ENCODE results near the gene TUBA4A. TPM values are rescaled to one million over a fixed set of nuclear protein-coding genes. Genes with fewer than 3 reads are reported as not detected.

The TUBA4A gene
- total RNA-seq, 1 experiment from 2014 or later, result 40.8 TPM

GRCh38 chr2:219285373-219285735 lies 31.6 kb upstream of the TUBA4A start:
- Mint-ChIP-seq H3K4me1 (peaks cover 11% of the 10 kb centered on the region), H3K27ac (no peak overlapping the region), H3K36me3 (peaks cover 8% of the 10 kb centered on the region; the same call in 1 of the 2 replicates), H3K27me3 (ENCODE audit: low read depth) (no peaks in the 10 kb centered on the region), H3K9me3 (no peaks in the 10 kb centered on the region), H3K4me3 (no peak overlapping the region)
- CTCF ChIA-PET, result interaction anchor here (1.3 to 3.4 kb wide), 5 partner anchors 8 to 131 kb away, joined by 4 to 62 read pairs (median 7); no protein-coding TSS in a partner anchor
- POLR2A ChIA-PET, result interaction anchor here (1.2 to 2.1 kb wide), 2 partner anchors 10 to 40 kb away, joined by 3 to 5 read pairs; partner anchors contain the start of genes GLB1L and STK16
- no peak for ATAC-seq
- TF ChIP-seq TEAD4 (CRISPR knock-in tag; IDR thresholded peaks at IDR 0.05) (no peak), USF1 (CRISPR knock-in tag; IDR thresholded peaks at IDR 0.05) (no peak)
- TF ChIP-seq, protein P1, sequence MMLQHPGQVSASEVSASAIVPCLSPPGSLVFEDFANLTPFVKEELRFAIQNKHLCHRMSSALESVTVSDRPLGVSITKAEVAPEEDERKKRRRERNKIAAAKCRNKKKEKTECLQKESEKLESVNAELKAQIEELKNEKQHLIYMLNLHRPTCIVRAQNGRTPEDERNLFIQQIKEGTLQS (CRISPR knock-in tag; conservative IDR thresholded peaks at IDR 0.05), result no peak
- no peak for DNase-seq (ENCODE audit: low spot score)

GRCh38 chr2:219284501-219285372 lies 31.0 kb upstream of the TUBA4A start:
- ChIA-PET CTCF (interaction anchor here (1.6 to 3.4 kb wide), 2 partner anchors 10 to 16 kb away, joined by 6 to 62 read pairs; no protein-coding TSS in a partner anchor), POLR2A (no interaction called here)
- no peak for DNase-seq (ENCODE audit: low spot score)
- H3K4me3 Mint-ChIP-seq, result no peak overlapping the region
- H3K27ac Mint-ChIP-seq, result no peak overlapping the region
- H3K9me3 Mint-ChIP-seq, result no peaks in the 10 kb centered on the region
- H3K36me3 Mint-ChIP-seq, result peaks cover 8% of the 10 kb centered on the region; the same call in 1 of the 2 replicates
- H3K4me1 Mint-ChIP-seq, result peaks cover 12% of the 10 kb centered on the region
- H3K27me3 Mint-ChIP-seq (ENCODE audit: low read depth), result no peaks in the 10 kb centered on the region
- no peak for ATAC-seq
- TF ChIP-seq KAT7 (CRISPR knock-in tag; IDR thresholded peaks at IDR 0.05; ENCODE audit: borderline replicate concordance) (no peak), HMGXB4 (CRISPR knock-in tag; IDR thresholded peaks at IDR 0.05) (no peak), ZNF396 (CRISPR knock-in tag; IDR thresholded peaks at IDR 0.05; ENCODE audit: borderline replicate concordance) (no peak), ZNF138 (CRISPR knock-in tag; conservative IDR thresholded peaks at IDR 0.05) (no peak), NFYB (CRISPR knock-in tag; conservative IDR thresholded peaks at IDR 0.05; ENCODE audit: low read depth) (no peak), JUN (CRISPR knock-in tag; IDR thresholded peaks at IDR 0.05) (no peak), NR2C2 (CRISPR knock-in tag; IDR thresholded peaks at IDR 0.05) (no peak), MXD4 (CRISPR knock-in tag; IDR thresholded peaks at IDR 0.05; ENCODE audit: borderline replicate concordance) (no peak), SMAD3 (CRISPR knock-in tag; IDR thresholded peaks at IDR 0.05; ENCODE audit: borderline replicate concordance) (no peak), PRRX2 (CRISPR knock-in tag; IDR thresholded peaks at IDR 0.05) (no peak), CREM (CRISPR knock-in tag; IDR thresholded peaks at IDR 0.05) (no peak), SOX15 (CRISPR knock-in tag; IDR thresholded peaks at IDR 0.05) (no peak)
- TF ChIP-seq, protein P2, sequence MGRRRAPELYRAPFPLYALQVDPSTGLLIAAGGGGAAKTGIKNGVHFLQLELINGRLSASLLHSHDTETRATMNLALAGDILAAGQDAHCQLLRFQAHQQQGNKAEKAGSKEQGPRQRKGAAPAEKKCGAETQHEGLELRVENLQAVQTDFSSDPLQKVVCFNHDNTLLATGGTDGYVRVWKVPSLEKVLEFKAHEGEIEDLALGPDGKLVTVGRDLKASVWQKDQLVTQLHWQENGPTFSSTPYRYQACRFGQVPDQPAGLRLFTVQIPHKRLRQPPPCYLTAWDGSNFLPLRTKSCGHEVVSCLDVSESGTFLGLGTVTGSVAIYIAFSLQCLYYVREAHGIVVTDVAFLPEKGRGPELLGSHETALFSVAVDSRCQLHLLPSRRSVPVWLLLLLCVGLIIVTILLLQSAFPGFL (CRISPR knock-in tag; IDR thresholded peaks at IDR 0.05; ENCODE audit: borderline replicate concordance), result no peak
- TF ChIP-seq, protein P3, sequence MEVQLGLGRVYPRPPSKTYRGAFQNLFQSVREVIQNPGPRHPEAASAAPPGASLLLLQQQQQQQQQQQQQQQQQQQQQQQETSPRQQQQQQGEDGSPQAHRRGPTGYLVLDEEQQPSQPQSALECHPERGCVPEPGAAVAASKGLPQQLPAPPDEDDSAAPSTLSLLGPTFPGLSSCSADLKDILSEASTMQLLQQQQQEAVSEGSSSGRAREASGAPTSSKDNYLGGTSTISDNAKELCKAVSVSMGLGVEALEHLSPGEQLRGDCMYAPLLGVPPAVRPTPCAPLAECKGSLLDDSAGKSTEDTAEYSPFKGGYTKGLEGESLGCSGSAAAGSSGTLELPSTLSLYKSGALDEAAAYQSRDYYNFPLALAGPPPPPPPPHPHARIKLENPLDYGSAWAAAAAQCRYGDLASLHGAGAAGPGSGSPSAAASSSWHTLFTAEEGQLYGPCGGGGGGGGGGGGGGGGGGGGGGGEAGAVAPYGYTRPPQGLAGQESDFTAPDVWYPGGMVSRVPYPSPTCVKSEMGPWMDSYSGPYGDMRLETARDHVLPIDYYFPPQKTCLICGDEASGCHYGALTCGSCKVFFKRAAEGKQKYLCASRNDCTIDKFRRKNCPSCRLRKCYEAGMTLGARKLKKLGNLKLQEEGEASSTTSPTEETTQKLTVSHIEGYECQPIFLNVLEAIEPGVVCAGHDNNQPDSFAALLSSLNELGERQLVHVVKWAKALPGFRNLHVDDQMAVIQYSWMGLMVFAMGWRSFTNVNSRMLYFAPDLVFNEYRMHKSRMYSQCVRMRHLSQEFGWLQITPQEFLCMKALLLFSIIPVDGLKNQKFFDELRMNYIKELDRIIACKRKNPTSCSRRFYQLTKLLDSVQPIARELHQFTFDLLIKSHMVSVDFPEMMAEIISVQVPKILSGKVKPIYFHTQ (CRISPR knock-in tag; IDR thresholded peaks at IDR 0.05), result no peak
- TF ChIP-seq, protein P4, sequence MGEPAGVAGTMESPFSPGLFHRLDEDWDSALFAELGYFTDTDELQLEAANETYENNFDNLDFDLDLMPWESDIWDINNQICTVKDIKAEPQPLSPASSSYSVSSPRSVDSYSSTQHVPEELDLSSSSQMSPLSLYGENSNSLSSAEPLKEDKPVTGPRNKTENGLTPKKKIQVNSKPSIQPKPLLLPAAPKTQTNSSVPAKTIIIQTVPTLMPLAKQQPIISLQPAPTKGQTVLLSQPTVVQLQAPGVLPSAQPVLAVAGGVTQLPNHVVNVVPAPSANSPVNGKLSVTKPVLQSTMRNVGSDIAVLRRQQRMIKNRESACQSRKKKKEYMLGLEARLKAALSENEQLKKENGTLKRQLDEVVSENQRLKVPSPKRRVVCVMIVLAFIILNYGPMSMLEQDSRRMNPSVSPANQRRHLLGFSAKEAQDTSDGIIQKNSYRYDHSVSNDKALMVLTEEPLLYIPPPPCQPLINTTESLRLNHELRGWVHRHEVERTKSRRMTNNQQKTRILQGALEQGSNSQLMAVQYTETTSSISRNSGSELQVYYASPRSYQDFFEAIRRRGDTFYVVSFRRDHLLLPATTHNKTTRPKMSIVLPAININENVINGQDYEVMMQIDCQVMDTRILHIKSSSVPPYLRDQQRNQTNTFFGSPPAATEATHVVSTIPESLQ (CRISPR knock-in tag; IDR thresholded peaks at IDR 0.05), result no peak
- TF ChIP-seq, protein P5, sequence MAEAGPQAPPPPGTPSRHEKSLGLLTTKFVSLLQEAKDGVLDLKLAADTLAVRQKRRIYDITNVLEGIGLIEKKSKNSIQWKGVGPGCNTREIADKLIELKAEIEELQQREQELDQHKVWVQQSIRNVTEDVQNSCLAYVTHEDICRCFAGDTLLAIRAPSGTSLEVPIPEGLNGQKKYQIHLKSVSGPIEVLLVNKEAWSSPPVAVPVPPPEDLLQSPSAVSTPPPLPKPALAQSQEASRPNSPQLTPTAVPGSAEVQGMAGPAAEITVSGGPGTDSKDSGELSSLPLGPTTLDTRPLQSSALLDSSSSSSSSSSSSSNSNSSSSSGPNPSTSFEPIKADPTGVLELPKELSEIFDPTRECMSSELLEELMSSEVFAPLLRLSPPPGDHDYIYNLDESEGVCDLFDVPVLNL (CRISPR knock-in tag; IDR thresholded peaks at IDR 0.05; ENCODE audit: borderline replicate concordance, low read depth), result no peak
- TF ChIP-seq, protein P6, sequence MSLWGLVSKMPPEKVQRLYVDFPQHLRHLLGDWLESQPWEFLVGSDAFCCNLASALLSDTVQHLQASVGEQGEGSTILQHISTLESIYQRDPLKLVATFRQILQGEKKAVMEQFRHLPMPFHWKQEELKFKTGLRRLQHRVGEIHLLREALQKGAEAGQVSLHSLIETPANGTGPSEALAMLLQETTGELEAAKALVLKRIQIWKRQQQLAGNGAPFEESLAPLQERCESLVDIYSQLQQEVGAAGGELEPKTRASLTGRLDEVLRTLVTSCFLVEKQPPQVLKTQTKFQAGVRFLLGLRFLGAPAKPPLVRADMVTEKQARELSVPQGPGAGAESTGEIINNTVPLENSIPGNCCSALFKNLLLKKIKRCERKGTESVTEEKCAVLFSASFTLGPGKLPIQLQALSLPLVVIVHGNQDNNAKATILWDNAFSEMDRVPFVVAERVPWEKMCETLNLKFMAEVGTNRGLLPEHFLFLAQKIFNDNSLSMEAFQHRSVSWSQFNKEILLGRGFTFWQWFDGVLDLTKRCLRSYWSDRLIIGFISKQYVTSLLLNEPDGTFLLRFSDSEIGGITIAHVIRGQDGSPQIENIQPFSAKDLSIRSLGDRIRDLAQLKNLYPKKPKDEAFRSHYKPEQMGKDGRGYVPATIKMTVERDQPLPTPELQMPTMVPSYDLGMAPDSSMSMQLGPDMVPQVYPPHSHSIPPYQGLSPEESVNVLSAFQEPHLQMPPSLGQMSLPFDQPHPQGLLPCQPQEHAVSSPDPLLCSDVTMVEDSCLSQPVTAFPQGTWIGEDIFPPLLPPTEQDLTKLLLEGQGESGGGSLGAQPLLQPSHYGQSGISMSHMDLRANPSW (CRISPR knock-in tag; conservative IDR thresholded peaks at IDR 0.05; ENCODE audit: low read depth), result no peak

Data from WTC11 (cell line).